Central memory CD8-positive, alpha-beta T cell (primary cell): ENCODE results near the gene LRRC37A.
"Not testable (repeated sequence)": the region's sequence is repeated elsewhere in the genome, so short reads cannot be mapped to it uniquely, and the experiment has no call there.

Source experiments
- ATAC-seq: fragments of 150-1000 bp; cut with Tn5 transposase; replicated peaks from 2 replicates; pipeline ENCODE4 v1.10.0; 2022; ENCODE audit warnings: mild to moderate bottlenecking, moderate FRiP score, moderate number of reproducible peaks; ENCODE audit not compliant: poor library complexity, severe bottlenecking; ENCODE audit errors: extremely low read depth
- DNase-seq, 2 donors: peaks; one replicate each; pipeline ENCODE4 v3.0.0; 2021; ENCODE audit warnings: low spot score in 2 of 2
- H3K27ac Mint-ChIP-seq: one replicate; pipeline ENCODE4 v1.8.0; 2022; ENCODE audit warnings: low read depth, mild to moderate bottlenecking, moderate library complexity, mixed read lengths
- H3K27me3 Mint-ChIP-seq: one replicate; pipeline ENCODE4 v1.8.0; 2022; ENCODE audit warnings: mixed read lengths
- H3K36me3 Mint-ChIP-seq: one replicate; pipeline ENCODE4 v1.8.0; 2022; ENCODE audit warnings: mild to moderate bottlenecking, moderate library complexity, mixed read lengths; ENCODE audit not compliant: insufficient read depth
- H3K4me1 Mint-ChIP-seq: one replicate; pipeline ENCODE4 v1.8.0; 2022; ENCODE audit warnings: mixed read lengths
- H3K4me3 Mint-ChIP-seq: one replicate; pipeline ENCODE4 v1.8.0; 2022; ENCODE audit warnings: mild to moderate bottlenecking, moderate library complexity, mixed read lengths
- H3K9me3 Mint-ChIP-seq: one replicate; pipeline ENCODE4 v1.8.0; 2022; ENCODE audit warnings: mixed read lengths

The LRRC37A gene

GRCh38 chr17:46294831-46295230, at the start of gene LRRC37A:
TSS of gene LRRC37A (plus strand) at chr17:46295131. CDS start at chr17:46295134, 3 bp downstream.
- H3K4me3 Mint-ChIP-seq, H3K9me3 Mint-ChIP-seq, H3K4me1 Mint-ChIP-seq, DNase-seq, H3K36me3 Mint-ChIP-seq, H3K27ac Mint-ChIP-seq, ATAC-seq, H3K27me3 Mint-ChIP-seq: not testable (repeated sequence)

- not testable (repeated sequence) for H3K27ac Mint-ChIP-seq, ATAC-seq, H3K36me3 Mint-ChIP-seq, H3K9me3 Mint-ChIP-seq, H3K4me3 Mint-ChIP-seq, DNase-seq, H3K27me3 Mint-ChIP-seq, H3K4me1 Mint-ChIP-seq
Observed at GRCh38 chr17:46249153-46249552, 45.8 kb upstream of the LRRC37A start.

GRCh38 chr17:46252804-46253203, 42.1 kb upstream of the LRRC37A start:
- H3K4me1 Mint-ChIP-seq, result not testable (repeated sequence)

GRCh38 chr17:46253722-46254121, 41.2 kb upstream of the LRRC37A start:
- not testable (repeated sequence) for H3K27me3 Mint-ChIP-seq, H3K4me1 Mint-ChIP-seq, H3K27ac Mint-ChIP-seq, H3K36me3 Mint-ChIP-seq, H3K4me3 Mint-ChIP-seq, H3K9me3 Mint-ChIP-seq
- DNase-seq, result peak; percentile 67 to 85
- peak; percentile 98 for ATAC-seq

More at GRCh38 chr17:46252804-46253203, 42.1 kb upstream of the LRRC37A start:
- H3K9me3 Mint-ChIP-seq, H3K27ac Mint-ChIP-seq, ATAC-seq, H3K36me3 Mint-ChIP-seq, DNase-seq, H3K27me3 Mint-ChIP-seq, H3K4me3 Mint-ChIP-seq: not testable (repeated sequence)

- not testable (repeated sequence) for H3K27me3 Mint-ChIP-seq, H3K36me3 Mint-ChIP-seq, ATAC-seq, DNase-seq, H3K4me3 Mint-ChIP-seq, H3K4me1 Mint-ChIP-seq, H3K9me3 Mint-ChIP-seq, H3K27ac Mint-ChIP-seq
Observed at GRCh38 chr17:46254215-46254614, 40.7 kb upstream of the LRRC37A start.

- H3K27me3 Mint-ChIP-seq, H3K4me3 Mint-ChIP-seq, ATAC-seq, H3K4me1 Mint-ChIP-seq, DNase-seq, H3K27ac Mint-ChIP-seq, H3K9me3 Mint-ChIP-seq, H3K36me3 Mint-ChIP-seq: not testable (repeated sequence)
Observed at GRCh38 chr17:46256369-46256768, 38.6 kb upstream of the LRRC37A start.

GRCh38 chr17:46259845-46260661, 34.9 kb upstream of the LRRC37A start:
- Mint-ChIP-seq H3K27ac (peak overlapping the region; percentile 87), H3K4me1 (peaks cover 21% of the 10 kb centered on the region), H3K36me3 (peaks cover 13% of the 10 kb centered on the region), H3K4me3 (peak overlapping the region; percentile 81)
- H3K27me3 Mint-ChIP-seq, DNase-seq, H3K9me3 Mint-ChIP-seq: not testable (repeated sequence)
- peak; percentile 5 for ATAC-seq

- DNase-seq (no peak), ATAC-seq (no peak)
- Mint-ChIP-seq H3K27ac (peak overlapping the region; percentile 68), H3K4me1 (peaks cover 38% of the 10 kb centered on the region), H3K27me3 (peaks cover 6% of the 10 kb centered on the region), H3K4me3 (no peak overlapping the region), H3K36me3 (peaks cover 17% of the 10 kb centered on the region), H3K9me3 (no peaks in the 10 kb centered on the region)
Observed at GRCh38 chr17:46262271-46262670, 32.7 kb upstream of the LRRC37A start.

- Mint-ChIP-seq H3K4me1 (peaks cover 44% of the 10 kb centered on the region), H3K36me3 (peaks cover 20% of the 10 kb centered on the region), H3K27me3 (peaks cover 6% of the 10 kb centered on the region), H3K27ac (peak overlapping the region; percentile 86), H3K9me3 (no peaks in the 10 kb centered on the region), H3K4me3 (peak overlapping the region; percentile 93)
- DNase-seq (peak in 1 of 2 donors; percentile 51), ATAC-seq (peak; percentile 66)
Observed at GRCh38 chr17:46264456-46265198, 30.3 kb upstream of the LRRC37A start.

- not testable (repeated sequence) for DNase-seq, ATAC-seq, H3K27me3 Mint-ChIP-seq, H3K9me3 Mint-ChIP-seq
- H3K36me3 Mint-ChIP-seq, result peaks cover 15% of the 10 kb centered on the region
- H3K27ac Mint-ChIP-seq, result peak overlapping the region; percentile 89
- peak overlapping the region; percentile 93 for H3K4me3 Mint-ChIP-seq
- H3K4me1 Mint-ChIP-seq, result peaks cover 35% of the 10 kb centered on the region
Observed at GRCh38 chr17:46266063-46266655, 28.8 kb upstream of the LRRC37A start.

- Mint-ChIP-seq H3K27me3 (no peaks in the 10 kb centered on the region), H3K4me1 (peaks cover 35% of the 10 kb centered on the region), H3K9me3 (no peaks in the 10 kb centered on the region), H3K36me3 (peaks cover 15% of the 10 kb centered on the region), H3K4me3 (peak overlapping the region; percentile 93), H3K27ac (peak overlapping the region; percentile 89)
- ATAC-seq (peak; percentile 53), DNase-seq (peak; percentile 58 to 60)
Observed at GRCh38 chr17:46266656-46267544, 28.0 kb upstream of the LRRC37A start.

- Mint-ChIP-seq H3K4me3 (no peak overlapping the region), H3K27me3 (no peaks in the 10 kb centered on the region), H3K36me3 (peaks cover 9% of the 10 kb centered on the region), H3K4me1 (peaks cover 23% of the 10 kb centered on the region), H3K27ac (no peak overlapping the region), H3K9me3 (no peaks in the 10 kb centered on the region)
- ATAC-seq (no peak), DNase-seq (no peak)
Observed at GRCh38 chr17:46270032-46270431, 24.9 kb upstream of the LRRC37A start.
